AG09309 (cell line): Measurements from ENCODE around the gene CTNNBL1.

Experiments used
- DNase-seq: peaks from one replicate; pipeline ENCODE4 v3.0.0-alpha.2; 2010; ENCODE audit warnings: low read depth
- H3K4me3 ChIP-seq: 2 replicates; pipeline ENCODE4 v1.5.1; 2011; ENCODE audit warnings: mild to moderate bottlenecking, low read depth, low read length, moderate library complexity; ENCODE audit not compliant: control insufficient read depth
- TF ChIP-seq, protein P1 (sequence below): IDR thresholded peaks from 2 replicates; pipeline ENCODE4 v1.5.1; 2011; ENCODE audit warnings: mild to moderate bottlenecking, low read depth, low read length, inconsistent platforms; ENCODE audit not compliant: insufficient read depth, control insufficient read depth; ENCODE audit errors: missing control alignments

CTNNBL1 gene

DNA sequence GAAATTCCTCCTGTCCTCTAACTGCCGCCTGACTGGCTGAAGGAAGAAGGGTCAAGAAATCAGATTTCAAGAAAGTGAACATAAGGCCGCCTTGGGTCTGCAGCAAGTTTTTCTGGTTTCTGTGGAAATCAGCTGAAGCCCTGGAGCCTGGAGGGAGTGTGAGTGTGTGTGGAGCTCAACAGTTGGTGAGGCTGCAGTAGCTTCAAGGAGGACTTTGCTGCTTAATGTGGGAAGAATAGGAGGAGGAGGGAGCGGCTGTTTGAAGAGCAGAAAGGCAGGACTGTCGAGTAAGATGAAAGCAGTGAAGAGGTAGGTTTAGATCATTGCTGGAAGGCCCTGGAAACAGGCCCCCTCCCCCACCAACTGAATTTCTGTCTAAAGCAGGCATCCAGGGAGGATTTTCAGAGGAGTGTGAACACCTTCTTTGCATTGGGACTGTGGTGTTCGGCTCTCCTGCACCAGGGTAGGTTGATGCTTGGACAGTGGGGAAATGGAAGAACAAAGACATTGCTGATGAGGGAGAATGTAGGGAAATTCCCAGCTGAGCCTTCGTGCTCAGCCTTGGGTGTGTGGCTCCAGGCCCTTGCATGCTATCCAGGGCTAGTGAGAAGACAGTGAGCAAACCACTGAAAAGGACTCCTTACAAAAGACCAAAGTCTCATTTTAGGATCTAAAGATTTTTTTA, 129.6 kb downstream of the CTNNBL1 start:
- no peak overlapping the region for H3K4me3 ChIP-seq
- TF ChIP-seq, protein P1, sequence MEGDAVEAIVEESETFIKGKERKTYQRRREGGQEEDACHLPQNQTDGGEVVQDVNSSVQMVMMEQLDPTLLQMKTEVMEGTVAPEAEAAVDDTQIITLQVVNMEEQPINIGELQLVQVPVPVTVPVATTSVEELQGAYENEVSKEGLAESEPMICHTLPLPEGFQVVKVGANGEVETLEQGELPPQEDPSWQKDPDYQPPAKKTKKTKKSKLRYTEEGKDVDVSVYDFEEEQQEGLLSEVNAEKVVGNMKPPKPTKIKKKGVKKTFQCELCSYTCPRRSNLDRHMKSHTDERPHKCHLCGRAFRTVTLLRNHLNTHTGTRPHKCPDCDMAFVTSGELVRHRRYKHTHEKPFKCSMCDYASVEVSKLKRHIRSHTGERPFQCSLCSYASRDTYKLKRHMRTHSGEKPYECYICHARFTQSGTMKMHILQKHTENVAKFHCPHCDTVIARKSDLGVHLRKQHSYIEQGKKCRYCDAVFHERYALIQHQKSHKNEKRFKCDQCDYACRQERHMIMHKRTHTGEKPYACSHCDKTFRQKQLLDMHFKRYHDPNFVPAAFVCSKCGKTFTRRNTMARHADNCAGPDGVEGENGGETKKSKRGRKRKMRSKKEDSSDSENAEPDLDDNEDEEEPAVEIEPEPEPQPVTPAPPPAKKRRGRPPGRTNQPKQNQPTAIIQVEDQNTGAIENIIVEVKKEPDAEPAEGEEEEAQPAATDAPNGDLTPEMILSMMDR = no peak
- no peak for DNase-seq

DNA sequence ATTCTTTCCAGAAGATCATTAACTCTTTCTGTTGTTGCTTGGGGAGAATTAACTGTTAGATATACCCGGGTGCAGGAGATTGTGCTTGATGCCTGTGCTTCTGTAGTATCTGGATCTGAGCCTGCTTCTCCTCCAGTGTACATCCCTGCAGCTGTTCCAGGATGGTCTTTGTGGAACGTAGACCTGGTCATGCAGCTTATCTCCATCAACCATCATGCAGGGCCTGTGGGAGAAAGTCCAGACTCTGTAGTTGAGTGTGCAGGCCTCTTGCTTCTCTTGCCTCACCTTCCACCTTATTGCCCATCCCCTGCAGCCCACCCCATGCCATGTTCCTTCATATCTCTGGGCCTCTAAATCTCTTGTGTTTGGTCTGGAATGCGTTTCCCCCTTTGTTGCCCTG, 133.8 kb downstream of the CTNNBL1 start:
- H3K4me3 ChIP-seq = no peak overlapping the region
- DNase-seq = no peak
- TF ChIP-seq, protein P1 = no peak

DNA sequence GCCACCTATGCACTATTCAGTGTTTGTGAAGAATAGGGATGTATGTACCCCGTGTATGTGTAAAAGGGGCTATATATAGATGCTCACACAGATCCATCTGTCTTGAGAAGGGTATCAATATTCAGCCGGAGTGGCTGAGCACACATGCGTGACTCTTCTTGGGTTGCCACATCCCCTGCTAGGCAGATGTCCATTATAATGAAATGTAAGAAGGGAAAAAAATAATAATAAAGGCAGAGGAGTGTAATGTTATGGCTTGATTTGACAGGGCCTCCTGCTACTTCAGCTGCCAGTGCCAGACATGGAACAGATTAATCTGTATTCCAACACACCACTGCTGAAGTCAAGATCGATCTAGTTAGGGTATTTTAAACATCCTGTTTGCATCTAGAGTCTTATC, 134.9 kb downstream of the CTNNBL1 start:
- no peak for DNase-seq
- TF ChIP-seq, protein P1 = no peak
- H3K4me3 ChIP-seq = no peak overlapping the region

DNA sequence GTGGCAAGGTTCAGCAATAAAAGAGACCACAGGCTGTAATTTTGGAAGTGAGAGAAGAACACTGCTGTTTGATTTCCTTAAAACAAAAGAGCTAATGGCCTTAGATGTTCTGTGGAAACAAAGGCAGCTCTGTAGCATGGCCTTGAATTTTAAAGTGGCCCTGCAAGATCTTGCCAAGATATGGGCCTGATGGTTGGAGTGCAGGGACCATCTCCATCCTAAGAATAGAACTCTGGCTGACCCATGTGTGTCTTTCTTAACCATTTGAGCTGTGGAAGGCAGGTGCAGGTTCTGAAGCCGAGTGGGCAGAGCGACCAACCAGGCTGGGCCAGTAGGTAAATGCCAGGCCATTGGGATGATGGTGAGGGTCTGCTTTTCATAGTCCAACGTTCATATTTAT, 135.3 kb downstream of the CTNNBL1 start:
- H3K4me3 ChIP-seq = no peak overlapping the region
- TF ChIP-seq, protein P1 = no peak
- no peak for DNase-seq

DNA sequence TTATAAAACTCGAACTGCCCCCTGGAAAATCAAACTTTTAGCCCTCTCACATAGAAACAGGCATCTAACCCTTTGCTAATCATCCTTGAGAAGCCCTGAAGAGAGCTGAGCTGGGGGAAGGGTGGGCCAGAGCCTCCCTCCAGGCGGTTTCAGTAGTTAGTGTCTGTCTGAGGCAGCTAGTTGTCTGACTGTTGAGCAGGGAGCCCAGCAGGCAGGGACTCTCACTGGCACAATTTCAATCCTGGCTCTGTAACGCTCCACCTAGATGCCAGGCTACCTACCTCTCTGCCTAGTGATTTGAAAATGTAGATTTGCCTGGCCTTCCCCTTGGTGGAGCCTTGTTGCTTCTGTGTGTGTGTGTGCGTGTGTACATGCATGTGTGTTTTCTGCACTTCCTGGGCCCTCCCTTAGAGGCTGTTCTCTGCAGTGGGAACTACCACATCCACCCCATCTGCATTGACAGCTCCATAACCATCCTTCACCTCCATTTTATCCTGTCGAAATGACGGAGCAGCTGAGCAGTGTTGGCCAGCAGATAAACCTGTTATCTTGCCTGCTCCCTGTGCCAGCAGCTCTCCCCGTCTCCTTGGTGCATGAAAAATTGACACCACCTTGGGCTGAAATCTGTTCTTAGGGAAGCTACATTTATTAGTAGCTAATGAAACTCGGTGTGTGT, 139.5 kb downstream of the CTNNBL1 start:
- TF ChIP-seq, protein P1 = no peak
- DNase-seq = no peak
- no peak overlapping the region for H3K4me3 ChIP-seq

DNA sequence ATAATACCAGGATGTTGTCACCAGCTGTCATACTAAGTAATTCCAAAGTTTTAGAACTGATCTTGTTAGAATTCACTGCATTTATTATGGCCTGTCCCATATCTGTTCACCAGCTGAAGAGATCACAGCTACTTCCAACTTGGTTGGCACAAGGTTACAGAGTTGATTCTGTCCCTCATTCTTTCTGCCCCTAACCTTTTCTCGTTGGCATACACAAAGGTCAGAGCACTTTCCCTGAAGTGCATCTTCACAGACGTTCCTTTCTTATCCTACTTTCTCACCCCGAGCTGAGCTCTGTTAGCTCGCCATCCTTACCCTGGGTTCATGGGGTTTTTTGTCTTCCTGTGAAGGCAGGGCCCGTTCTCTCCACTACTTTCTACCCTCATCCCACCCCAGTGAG, 143.1 kb downstream of the CTNNBL1 start:
- no peak overlapping the region for H3K4me3 ChIP-seq
- no peak for DNase-seq
- TF ChIP-seq, protein P1 = no peak
